DOHH2 (cell line): ENCODE data around the gene TJP2.

Source experiments
- H3F3A ChIP-seq: fragments of 200-600 bp; sonication (generic), shearing (Covaris generic); 2 replicates; pipeline ENCODE4 v1.6.0; 2016; ENCODE audit warnings: antibody characterized with exemption, mild to moderate bottlenecking; ENCODE audit not compliant: control insufficient read depth, insufficient read depth
- H3K27ac ChIP-seq: fragments of 200-600 bp; sonication (generic); 2 replicates; pipeline ENCODE4 v1.5.1; 2014; ENCODE audit warnings: low read depth, mild to moderate bottlenecking, low read length, moderate library complexity
- H3K27me3 ChIP-seq: fragments of 200-600 bp; sonication (generic); 2 replicates; pipeline ENCODE4 v1.6.1; 2014; ENCODE audit warnings: mild to moderate bottlenecking, low read length, mixed read lengths; ENCODE audit not compliant: control insufficient read depth
- H3K36me3 ChIP-seq: fragments of 200-600 bp; sonication (generic); 2 replicates; pipeline ENCODE4 v1.6.1; 2014; ENCODE audit warnings: mild to moderate bottlenecking, low read length, moderate library complexity, mixed read lengths; ENCODE audit not compliant: control insufficient read depth
- H3K4me1 ChIP-seq: fragments of 200-600 bp; sonication (generic); 2 replicates; pipeline ENCODE4 v1.6.1; 2014; ENCODE audit warnings: mild to moderate bottlenecking, low read length, mixed read lengths; ENCODE audit not compliant: control insufficient read depth
- H3K4me2 ChIP-seq: fragments of 200-600 bp; sonication (generic); 2 replicates; pipeline ENCODE4 v1.6.0; 2014; ENCODE audit warnings: mild to moderate bottlenecking, low read length, moderate library complexity
- H3K4me3 ChIP-seq: fragments of 200-600 bp; sonication (generic); 2 replicates; pipeline ENCODE4 v1.5.1; 2014; ENCODE audit warnings: mild to moderate bottlenecking, low read length, mixed read lengths
- H3K79me2 ChIP-seq: fragments of 200-600 bp; sonication (generic); 2 replicates; pipeline ENCODE4 v1.6.1; 2014; ENCODE audit warnings: mild to moderate bottlenecking, low read length, mixed read lengths; ENCODE audit not compliant: control insufficient read depth
- H3K9me2 ChIP-seq: fragments of 200-600 bp; sonication (generic); replicated peaks from 2 replicates; pipeline ENCODE4 v1.6.1; 2014; ENCODE audit warnings: mild to moderate bottlenecking, low read length, mixed read lengths; ENCODE audit not compliant: control insufficient read depth
- H3K9me3 ChIP-seq: fragments of 200-600 bp; sonication (generic); 2 replicates; pipeline ENCODE4 v1.6.1; 2014; ENCODE audit warnings: antibody characterized with exemption, low read length, mixed read lengths; ENCODE audit not compliant: control insufficient read depth, insufficient read depth
- H4K20me1 ChIP-seq: fragments of 200-600 bp; sonication (generic); 2 replicates; pipeline ENCODE4 v1.6.0; 2014; ENCODE audit warnings: low read depth, mild to moderate bottlenecking, antibody characterized with exemption, low read length, moderate library complexity; ENCODE audit not compliant: control insufficient read depth, insufficient read depth
- EZH2phosphoT487 ChIP-seq: fragments of 200-600 bp; sonication (generic); IDR thresholded peaks from 2 replicates; pipeline ENCODE4 v1.6.1; 2017; ENCODE audit warnings: borderline replicate concordance, mild to moderate bottlenecking, antibody characterized with exemption, low read length, moderate library complexity, mixed read lengths
- TF ChIP-seq, protein P1 (sequence below): fragments of 200-600 bp; sonication (generic); IDR thresholded peaks from one replicate; pipeline ENCODE4 v1.5.1; 2014; ENCODE audit warnings: antibody characterized with exemption, mild to moderate bottlenecking, low read depth, low read length; ENCODE audit not compliant: poor library complexity, severe bottlenecking

Gene TJP2

DNA sequence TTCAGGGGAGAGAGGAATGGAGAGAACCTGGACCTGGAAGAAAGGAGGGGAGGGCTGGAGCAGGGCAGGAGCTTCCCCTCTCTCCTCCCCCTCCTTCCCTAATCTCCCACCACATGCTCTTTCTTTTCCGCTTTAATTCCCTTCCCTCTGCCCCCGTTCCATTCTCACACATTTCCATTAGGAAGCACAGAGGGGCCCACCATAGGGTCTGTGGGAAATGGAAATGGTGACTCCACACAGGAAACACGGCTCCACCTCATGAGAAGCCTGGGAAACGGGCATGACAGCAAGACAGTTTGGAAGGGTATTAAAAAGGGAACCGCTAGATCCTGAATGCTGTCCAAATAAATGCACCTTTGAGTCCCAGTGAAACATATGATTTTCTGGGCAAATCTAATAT is 86.1 kb downstream of the TJP2 start:
- Histone ChIP-seq H4K20me1 (no peaks in the 10 kb centered on the region), H3K27ac (no peak overlapping the region), H3K79me2 (no peaks in the 10 kb centered on the region), H3K27me3 (no peaks in the 10 kb centered on the region), H3F3A (no peaks in the 10 kb centered on the region), H3K4me3 (no peak overlapping the region), H3K36me3 (no peaks in the 10 kb centered on the region), H3K4me1 (no peaks in the 10 kb centered on the region), H3K9me2 (no peaks in the 10 kb centered on the region), H3K9me3 (no peaks in the 10 kb centered on the region), H3K4me2 (no peak overlapping the region)
- no peak for TF ChIP-seq EZH2phosphoT487
- TF ChIP-seq, protein P1, sequence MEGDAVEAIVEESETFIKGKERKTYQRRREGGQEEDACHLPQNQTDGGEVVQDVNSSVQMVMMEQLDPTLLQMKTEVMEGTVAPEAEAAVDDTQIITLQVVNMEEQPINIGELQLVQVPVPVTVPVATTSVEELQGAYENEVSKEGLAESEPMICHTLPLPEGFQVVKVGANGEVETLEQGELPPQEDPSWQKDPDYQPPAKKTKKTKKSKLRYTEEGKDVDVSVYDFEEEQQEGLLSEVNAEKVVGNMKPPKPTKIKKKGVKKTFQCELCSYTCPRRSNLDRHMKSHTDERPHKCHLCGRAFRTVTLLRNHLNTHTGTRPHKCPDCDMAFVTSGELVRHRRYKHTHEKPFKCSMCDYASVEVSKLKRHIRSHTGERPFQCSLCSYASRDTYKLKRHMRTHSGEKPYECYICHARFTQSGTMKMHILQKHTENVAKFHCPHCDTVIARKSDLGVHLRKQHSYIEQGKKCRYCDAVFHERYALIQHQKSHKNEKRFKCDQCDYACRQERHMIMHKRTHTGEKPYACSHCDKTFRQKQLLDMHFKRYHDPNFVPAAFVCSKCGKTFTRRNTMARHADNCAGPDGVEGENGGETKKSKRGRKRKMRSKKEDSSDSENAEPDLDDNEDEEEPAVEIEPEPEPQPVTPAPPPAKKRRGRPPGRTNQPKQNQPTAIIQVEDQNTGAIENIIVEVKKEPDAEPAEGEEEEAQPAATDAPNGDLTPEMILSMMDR = no peak

GRCh38 chr9:69261636-69262035 is 87.6 kb downstream of the TJP2 start:
- Histone ChIP-seq H4K20me1 (no peaks in the 10 kb centered on the region), H3K27ac (no peak overlapping the region), H3K4me2 (no peak overlapping the region), H3K9me2 (no peaks in the 10 kb centered on the region), H3K9me3 (no peaks in the 10 kb centered on the region), H3K36me3 (no peaks in the 10 kb centered on the region), H3K4me1 (no peaks in the 10 kb centered on the region), H3K27me3 (no peaks in the 10 kb centered on the region), H3K79me2 (no peaks in the 10 kb centered on the region), H3F3A (no peaks in the 10 kb centered on the region), H3K4me3 (no peak overlapping the region)
- TF ChIP-seq, protein P1 = no peak
- no peak for TF ChIP-seq EZH2phosphoT487

DNA sequence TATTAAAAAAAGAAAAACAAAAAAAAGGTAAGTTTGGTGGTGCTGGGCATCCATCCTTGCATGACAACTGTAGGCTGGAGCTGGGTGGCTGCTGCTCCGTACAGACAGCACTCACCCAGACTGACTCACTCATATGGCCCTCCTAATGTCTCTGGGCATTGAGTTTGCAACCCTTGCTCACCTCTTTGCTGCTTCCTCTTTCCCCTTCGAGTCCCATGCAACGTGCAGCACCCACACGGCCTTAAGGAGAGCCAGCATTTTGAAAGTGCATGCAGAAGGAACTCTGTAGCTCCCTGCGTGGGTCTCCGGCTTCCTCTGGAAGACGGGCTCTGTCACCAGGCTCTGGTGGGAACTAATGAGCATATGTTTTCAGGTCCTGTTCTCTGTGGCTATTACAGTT is 90.4 kb downstream of the TJP2 start:
- H3K4me2 ChIP-seq = no peak overlapping the region
- no peaks in the 10 kb centered on the region for H3K9me3 ChIP-seq
- no peaks in the 10 kb centered on the region for H3K36me3 ChIP-seq
- H3K79me2 ChIP-seq = no peaks in the 10 kb centered on the region
- no peaks in the 10 kb centered on the region for H3F3A ChIP-seq
- H3K27ac ChIP-seq = no peak overlapping the region
- TF ChIP-seq EZH2phosphoT487 = no peak
- TF ChIP-seq, protein P1 = no peak
- H4K20me1 ChIP-seq = no peaks in the 10 kb centered on the region
- no peak overlapping the region for H3K4me3 ChIP-seq
- H3K9me2 ChIP-seq = no peaks in the 10 kb centered on the region
- no peaks in the 10 kb centered on the region for H3K27me3 ChIP-seq
- H3K4me1 ChIP-seq = no peaks in the 10 kb centered on the region

DNA sequence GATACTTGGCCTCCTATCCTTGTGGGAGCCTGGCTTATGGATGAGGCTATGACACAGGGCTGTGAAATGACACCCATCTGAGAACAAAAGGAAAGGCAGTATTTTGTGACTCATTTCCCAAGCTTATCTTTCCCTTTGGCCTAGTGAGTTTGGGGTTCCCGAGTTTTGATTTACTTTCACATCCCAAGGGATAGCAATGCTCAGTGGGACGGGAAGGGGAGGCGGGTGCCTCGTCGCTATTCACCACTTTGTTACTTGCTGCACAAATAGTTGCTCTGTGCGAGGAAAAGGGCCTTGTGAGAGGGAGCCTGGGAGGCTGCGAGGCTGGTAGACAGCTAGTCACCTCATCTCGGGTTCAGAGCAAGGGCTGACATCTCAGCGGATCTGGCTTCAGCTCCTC is 91.8 kb downstream of the TJP2 start:
- no peaks in the 10 kb centered on the region for H3K36me3 ChIP-seq
- H3K79me2 ChIP-seq = no peaks in the 10 kb centered on the region
- TF ChIP-seq, protein P1 = no peak
- TF ChIP-seq EZH2phosphoT487 = no peak
- H3K9me3 ChIP-seq = no peaks in the 10 kb centered on the region
- H3K4me2 ChIP-seq = no peak overlapping the region
- no peaks in the 10 kb centered on the region for H3K9me2 ChIP-seq
- no peak overlapping the region for H3K27ac ChIP-seq
- no peaks in the 10 kb centered on the region for H3F3A ChIP-seq
- no peak overlapping the region for H3K4me3 ChIP-seq
- no peaks in the 10 kb centered on the region for H3K27me3 ChIP-seq
- no peaks in the 10 kb centered on the region for H4K20me1 ChIP-seq
- no peaks in the 10 kb centered on the region for H3K4me1 ChIP-seq
